Stomach (tissue), 4 donors: ENCODE results near the gene INTU.
"Not testable (repeated sequence)": the region's sequence is repeated elsewhere in the genome, so short reads cannot be mapped to it uniquely, and the experiment has no call there.

Experiments used
- CTCF ChIP-seq, 7 experiments: fragments of 450-650 bp in 4 of 7; fragments of 200-600 bp in 3 of 7; sonication (generic) in 3 of 7; IDR thresholded peaks; one replicate each; pipeline ENCODE4 v1.5.1; 2016 to 2019; ENCODE audit warnings: antibody characterized with exemption in 7 of 7, control low read depth in 2 of 7, mild to moderate bottlenecking in 1 of 7
- POLR2A ChIP-seq, 4 donors: fragments of 450-650 bp; IDR thresholded peaks; one replicate each; pipeline ENCODE4 v1.6.1; 2016; ENCODE audit warnings: antibody characterized with exemption in 4 of 4, control low read depth in 2 of 4, mild to moderate bottlenecking in 1 of 4, moderate library complexity in 1 of 4
- POLR2AphosphoS5 ChIP-seq, 3 donors: sonication (generic); formaldehyde crosslinking; IDR thresholded peaks; one replicate each; pipeline ENCODE4 v1.6.1; 2016; ENCODE audit warnings: antibody characterized with exemption in 3 of 3

GRCh38 chr4:127586496-127586895 is 46.3 kb upstream of the INTU start:
- TF ChIP-seq POLR2A, CTCF, POLR2AphosphoS5 (IDR thresholded peaks at IDR 0.05): not testable (repeated sequence)
